T-cell (primary cell): Measurements from ENCODE around the gene SPOCK1. TPM values are rescaled to one million over a fixed set of nuclear protein-coding genes. Genes with fewer than 3 reads are reported as not detected.

Source experiments
- ATAC-seq, 4 experiments: fragments of 200-7000 bp in 3 of 4; fragments of 150-1000 bp in 1 of 4; cut with Tn5 transposase; replicated peaks in 1 of 4; 1 replicate in 3 of 4; 2 replicates in 1 of 4; pipeline ENCODE4 v1.10.0; 2021; ENCODE audit warnings: moderate library complexity in 3 of 4, mild to moderate bottlenecking in 2 of 4, moderate number of reproducible peaks in 1 of 4
- CTCF ChIA-PET, 2 donors: fragments of 300-600 bp; sonication (Branson Sonifier 250); formaldehyde crosslinking; loops; one replicate each; lab custom pipeline; 2022; ENCODE audit warnings: antibody characterized with exemption in 2 of 2; lab: Charles Lee
- POLR2A ChIA-PET, 2 donors: fragments of 300-600 bp; sonication (Branson Sonifier 250); formaldehyde crosslinking; loops; one replicate each; lab custom pipeline; 2022; ENCODE audit warnings: antibody characterized with exemption in 2 of 2; lab: Charles Lee
- DNase-seq, 35 experiments: peaks; one replicate each; pipeline versions ENCODE4 v3.0.0 to v3.0.0-alpha.2; 2013 to 2023
- H3K27ac ChIP-seq: one replicate; pipeline ENCODE4 v1.5.1; 2013; ENCODE audit warnings: low read length
- H3K27me3 ChIP-seq, 2 experiments: replicated peaks in 1 of 2; 1 replicate in 1 of 2; 2 replicates in 1 of 2; pipeline versions ENCODE4 v1.6.1 to v1.7.0; 2013; ENCODE audit warnings: low read length in 1 of 2, mixed read lengths in 1 of 2; ENCODE audit not compliant: control insufficient read depth in 2 of 2, insufficient read depth in 2 of 2; ENCODE audit errors: extremely low read depth in 1 of 2
- H3K36me3 ChIP-seq, 2 donors: 1 replicate in 1 of 2; 2 replicates in 1 of 2; pipeline versions ENCODE4 v1.6.1 to v1.7.0; 2013; ENCODE audit warnings: low read length in 1 of 2; ENCODE audit not compliant: control insufficient read depth in 2 of 2, insufficient read depth in 1 of 2; ENCODE audit errors: extremely low read depth in 1 of 2
- H3K4me1 ChIP-seq, 2 experiments: 1 replicate in 1 of 2; 2 replicates in 1 of 2; pipeline versions ENCODE4 v1.6.1 to v1.7.0; 2013; ENCODE audit warnings: low read length in 2 of 2, mixed read lengths in 1 of 2; ENCODE audit not compliant: insufficient read depth in 2 of 2, control insufficient read depth in 1 of 2; ENCODE audit errors: extremely low read depth in 1 of 2
- H3K4me3 ChIP-seq, 2 donors: 1 replicate in 1 of 2; 2 replicates in 1 of 2; pipeline versions ENCODE4 v1.5.1 to v1.7.0; 2013; ENCODE audit warnings: mild to moderate bottlenecking in 2 of 2, low read length in 1 of 2, moderate library complexity in 1 of 2; ENCODE audit not compliant: control insufficient read depth in 1 of 2; ENCODE audit errors: extremely low read depth in 1 of 2
- H3K9me3 ChIP-seq: 2 replicates; pipeline ENCODE4 v1.7.0; 2013
- H3K27ac Mint-ChIP-seq, 2 donors: one replicate each; pipeline ENCODE4 v1.8.0; 2020 to 2021; ENCODE audit warnings: mild to moderate bottlenecking in 2 of 2, mixed read lengths in 2 of 2
- H3K27me3 Mint-ChIP-seq, 2 donors: one replicate each; pipeline ENCODE4 v1.8.0; 2021 to 2022; ENCODE audit warnings: mixed read lengths in 2 of 2
- H3K36me3 Mint-ChIP-seq: one replicate; pipeline ENCODE4 v1.8.0; 2021; ENCODE audit warnings: mixed read lengths
- H3K4me1 Mint-ChIP-seq, 3 donors: one replicate each; pipeline ENCODE4 v1.8.0; 2020 to 2022; ENCODE audit warnings: mixed read lengths in 3 of 3, mild to moderate bottlenecking in 1 of 3
- H3K4me3 Mint-ChIP-seq, 3 donors: one replicate each; pipeline ENCODE4 v1.8.0; 2020 to 2022; ENCODE audit warnings: mild to moderate bottlenecking in 3 of 3, mixed read lengths in 3 of 3, moderate library complexity in 3 of 3
- H3K9me3 Mint-ChIP-seq, 3 donors: one replicate each; pipeline ENCODE4 v1.8.0; 2020 to 2022; ENCODE audit warnings: mixed read lengths in 3 of 3
- WGBS: methylation state at CpG from one replicate; pipeline ENCODE4 v1.1.5; 2013; ENCODE audit warnings: missing lambda C conversion rate; ENCODE audit not compliant: insufficient coverage; 5-methylcytosine and 5-hydroxymethylcytosine counted together
- total RNA-seq, 35 experiments: library from RNA in 6 of 35; stranded (reverse) in 6 of 35; fragments of 120-200 nt in 1 of 35; gene quantifications; one replicate each; pipeline versions ENCODE4 v1.2.1 to v1.2.4 and lab custom pipeline; 2013 to 2026

Gene SPOCK1
- total RNA-seq, 5 donors from 2014 or later (not counting 1 experiment from before 2014, with no cell fraction given): 0.57 TPM; not detected in 4

- Histone ChIP-seq H3K36me3 (no peaks in the 10 kb centered on the region), H3K27me3 (no peaks in the 10 kb centered on the region), H3K27ac (no peak overlapping the region), H3K4me1 (no peaks in the 10 kb centered on the region), H3K9me3 (no peaks in the 10 kb centered on the region), H3K4me3 (no peak overlapping the region)
- H3K36me3 Mint-ChIP-seq: no peaks in the 10 kb centered on the region
- H3K27me3 Mint-ChIP-seq: peaks cover 0 to 7% of the 10 kb centered on the region in 2 donors
- WGBS: 71% methylated on average over 1 of the region's 1 CpG
- CTCF ChIA-PET: no interaction called here
- POLR2A ChIA-PET: no interaction called here
- no peak overlapping the region for H3K4me3 Mint-ChIP-seq
- no peaks in the 10 kb centered on the region for H3K4me1 Mint-ChIP-seq
- DNase-seq (no peak), ATAC-seq (no peak)
- H3K27ac Mint-ChIP-seq: no peak overlapping the region
- H3K9me3 Mint-ChIP-seq: peaks cover 0 to 8% (median 6%) of the 10 kb centered on the region in 3 donors
Measured at GRCh38 chr5:137164536-137164935, 334.6 kb downstream of the SPOCK1 start.

GRCh38 chr5:137158691-137159090 lies 340.4 kb downstream of the SPOCK1 start:
- 100% methylated on average over 1 of the region's 2 CpGs for WGBS
- no peak overlapping the region for H3K27ac ChIP-seq
- ChIA-PET CTCF (no interaction called here), POLR2A (no interaction called here)
- Mint-ChIP-seq H3K4me1 (no peaks in the 10 kb centered on the region), H3K4me3 (no peak overlapping the region), H3K9me3 (peaks cover 0 to 10% (median 7%) of the 10 kb centered on the region in 3 donors), H3K27ac (no peak overlapping the region), H3K36me3 (no peaks in the 10 kb centered on the region), H3K27me3 (peaks cover 0 to 7% of the 10 kb centered on the region in 2 donors)
- no peak for ATAC-seq
- H3K27me3 ChIP-seq: no peaks in the 10 kb centered on the region
- no peaks in the 10 kb centered on the region for H3K4me1 ChIP-seq
- H3K9me3 ChIP-seq: no peaks in the 10 kb centered on the region
- no peak for DNase-seq
- no peaks in the 10 kb centered on the region for H3K36me3 ChIP-seq
- H3K4me3 ChIP-seq: no peak overlapping the region

DNA sequence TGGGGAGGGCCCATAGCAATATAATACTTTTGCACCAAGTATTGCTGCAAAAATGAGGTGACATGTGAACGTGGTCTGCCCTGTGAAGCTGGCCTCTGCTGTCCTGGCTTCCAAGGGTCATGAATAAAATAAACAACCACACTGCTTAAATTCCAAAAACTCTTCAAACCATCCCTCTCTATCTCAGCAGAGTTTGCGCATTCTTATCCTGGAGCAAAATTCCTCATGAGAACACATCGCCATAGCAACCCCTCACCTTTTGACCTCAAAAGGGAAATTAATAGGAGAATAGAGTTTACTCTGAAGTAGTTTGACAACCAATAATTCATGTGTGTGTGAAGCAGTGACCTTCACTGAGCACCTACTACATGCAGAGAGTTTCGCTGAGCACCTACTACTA lies 342.9 kb downstream of the SPOCK1 start:
- Histone ChIP-seq H3K4me1 (no peaks in the 10 kb centered on the region), H3K27me3 (no peaks in the 10 kb centered on the region), H3K9me3 (no peaks in the 10 kb centered on the region), H3K4me3 (no peak overlapping the region), H3K36me3 (no peaks in the 10 kb centered on the region), H3K27ac (no peak overlapping the region)
- CTCF ChIA-PET: no interaction called here
- POLR2A ChIA-PET: no interaction called here
- Mint-ChIP-seq H3K27me3 (peaks cover 0 to 3% of the 10 kb centered on the region in 2 donors), H3K27ac (no peak overlapping the region), H3K4me3 (no peak overlapping the region), H3K9me3 (peaks cover 0 to 14% (median 7%) of the 10 kb centered on the region in 3 donors), H3K4me1 (no peaks in the 10 kb centered on the region), H3K36me3 (no peaks in the 10 kb centered on the region)
- WGBS: 17% methylated on average over 1 of the region's 4 CpGs
- ATAC-seq (no peak), DNase-seq (no peak)

- Mint-ChIP-seq H3K36me3 (no peaks in the 10 kb centered on the region), H3K4me3 (no peak overlapping the region), H3K4me1 (no peaks in the 10 kb centered on the region), H3K27me3 (peaks cover 0 to 3% of the 10 kb centered on the region in 2 donors), H3K27ac (no peak overlapping the region), H3K9me3 (peaks cover 0 to 14% (median 7%) of the 10 kb centered on the region in 3 donors)
- Histone ChIP-seq H3K27ac (no peak overlapping the region), H3K27me3 (no peaks in the 10 kb centered on the region), H3K36me3 (no peaks in the 10 kb centered on the region), H3K9me3 (no peaks in the 10 kb centered on the region), H3K4me1 (no peaks in the 10 kb centered on the region), H3K4me3 (no peak overlapping the region)
- ATAC-seq: no peak
- ChIA-PET POLR2A (no interaction called here), CTCF (no interaction called here)
- no peak for DNase-seq
- WGBS: 76% methylated on average over 3 of the region's 6 CpGs
Measured at GRCh38 chr5:137155261-137156000, 343.7 kb downstream of the SPOCK1 start.

- no peak overlapping the region for H3K27ac ChIP-seq
- H3K9me3 ChIP-seq: no peaks in the 10 kb centered on the region
- no peaks in the 10 kb centered on the region for H3K27me3 ChIP-seq
- peaks cover 6 to 10% of the 10 kb centered on the region in 2 donors for H3K27me3 Mint-ChIP-seq
- H3K4me1 Mint-ChIP-seq: no peaks in the 10 kb centered on the region
- ATAC-seq: no peak
- no peak overlapping the region for H3K4me3 Mint-ChIP-seq
- H3K4me1 ChIP-seq: no peaks in the 10 kb centered on the region
- CTCF ChIA-PET: no interaction called here
- DNase-seq: no peak
- no peaks in the 10 kb centered on the region for H3K36me3 Mint-ChIP-seq
- POLR2A ChIA-PET: no interaction called here
- no peak overlapping the region for H3K27ac Mint-ChIP-seq
- no peaks in the 10 kb centered on the region for H3K36me3 ChIP-seq
- H3K9me3 Mint-ChIP-seq: peaks cover 0 to 8% (median 0%) of the 10 kb centered on the region in 3 donors
- 67% methylated on average over 1 of the region's 3 CpGs for WGBS
- no peak overlapping the region for H3K4me3 ChIP-seq
Measured at GRCh38 chr5:137152616-137153015, 346.5 kb downstream of the SPOCK1 start.

GRCh38 chr5:137148655-137149054 lies 350.5 kb downstream of the SPOCK1 start:
- H3K27me3 Mint-ChIP-seq: peaks cover 7 to 10% of the 10 kb centered on the region in 2 donors
- ChIA-PET CTCF (interaction anchor here in 1 of 2 donors (0.6 kb wide), 1 partner anchor 376 kb away, joined by 3 read pairs; no protein-coding TSS in a partner anchor), POLR2A (no interaction called here)
- H3K9me3 Mint-ChIP-seq: peaks cover 0 to 4% (median 0%) of the 10 kb centered on the region in 3 donors
- ATAC-seq (no peak), DNase-seq (no peak)
- Histone ChIP-seq H3K4me3 (no peak overlapping the region), H3K4me1 (no peaks in the 10 kb centered on the region), H3K27ac (no peak overlapping the region), H3K27me3 (peaks cover 0 to 2% of the 10 kb centered on the region in 2 experiments), H3K9me3 (no peaks in the 10 kb centered on the region), H3K36me3 (no peaks in the 10 kb centered on the region)
- WGBS: no CpG with 5 or more reads among the region's 2 CpGs
- H3K4me3 Mint-ChIP-seq: no peak overlapping the region
- no peaks in the 10 kb centered on the region for H3K4me1 Mint-ChIP-seq
- no peak overlapping the region for H3K27ac Mint-ChIP-seq
- H3K36me3 Mint-ChIP-seq: no peaks in the 10 kb centered on the region
